Activated B cell treated with CpG ODN at 0.5 μM for 24 hours (primary cell): Measurements from ENCODE around the gene TYW3. TPM values are rescaled to one million over a fixed set of nuclear protein-coding genes. Genes with fewer than 3 reads are reported as not detected.

Experiments
- ATAC-seq: fragments of 200-7000 bp; cut with Tn5 transposase; one replicate; pipeline ENCODE4 v1.10.0; 2021; ENCODE audit warnings: low read depth, mild to moderate bottlenecking, moderate library complexity
- CTCF ChIA-PET: fragments of 350-600 bp; sonication (Branson Sonifier 250); formaldehyde crosslinking; loops from one replicate; lab custom pipeline; 2021; ENCODE audit warnings: antibody characterized with exemption; lab: Charles Lee
- POLR2A ChIA-PET: fragments of 350-600 bp; sonication (Branson Sonifier 250); formaldehyde crosslinking; loops from one replicate; lab custom pipeline; 2021; ENCODE audit warnings: antibody characterized with exemption; lab: Charles Lee
- DNase-seq: peaks from one replicate; pipeline ENCODE4 v3.0.0; 2022
- H3K27ac Mint-ChIP-seq: one replicate; pipeline ENCODE4 v1.8.0; 2020; ENCODE audit warnings: mixed read lengths
- H3K27me3 Mint-ChIP-seq: one replicate; pipeline ENCODE4 v1.8.0; 2021; ENCODE audit warnings: mixed read lengths
- H3K36me3 Mint-ChIP-seq: one replicate; pipeline ENCODE4 v1.8.0; 2021; ENCODE audit warnings: low read depth, mixed read lengths
- H3K4me1 Mint-ChIP-seq: one replicate; pipeline ENCODE4 v1.8.0; 2021; ENCODE audit warnings: mixed read lengths
- H3K4me3 Mint-ChIP-seq: one replicate; pipeline ENCODE4 v1.8.0; 2020; ENCODE audit warnings: mild to moderate bottlenecking, mixed read lengths
- H3K9me3 Mint-ChIP-seq: one replicate; pipeline ENCODE4 v1.8.0; 2020; ENCODE audit warnings: mixed read lengths
- CTCF ChIP-seq: fragments of 200-600 bp; IDR thresholded peaks from one replicate; pipeline ENCODE4 v1.8.0; 2022; ENCODE audit warnings: antibody characterized with exemption, mild to moderate bottlenecking
- intact Hi-C: fragments of 100-400 bp; cut with micrococcal nuclease; formaldehyde crosslinking; loops from one replicate; pipeline ENCODE4 v1.15.1; 2024
- total RNA-seq: library from RNA; stranded (reverse); gene quantifications from 2 replicates; pipeline ENCODE4 v1.2.3, GENCODE V29; 2022

Gene TYW3
- total RNA-seq, 1 donor from 2014 or later, result 32.6 TPM

GRCh38 chr1:74689621-74690363 lies 43.2 kb upstream of the TYW3 start:
- H3K27me3 Mint-ChIP-seq, result no peaks in the 10 kb centered on the region
- no peak for DNase-seq
- no peak for ATAC-seq
- H3K36me3 Mint-ChIP-seq, result no peaks in the 10 kb centered on the region
- TF ChIP-seq CTCF, result peak; percentile 21
- no peak overlapping the region for H3K27ac Mint-ChIP-seq
- no peaks in the 10 kb centered on the region for H3K4me1 Mint-ChIP-seq
- ChIA-PET POLR2A (no interaction called here), CTCF (interaction anchor here (0.7 to 2.0 kb wide), 15 partner anchors 9 to 850 kb away, joined by 3 to 11 read pairs (median 4); no protein-coding TSS in a partner anchor)
- H3K9me3 Mint-ChIP-seq, result no peaks in the 10 kb centered on the region
- intact Hi-C loops, result loop anchor here (1.0 kb wide), 2 partner anchors 185 to 220 kb away; no protein-coding TSS in a partner anchor
- no peak overlapping the region for H3K4me3 Mint-ChIP-seq

GRCh38 chr1:74690364-74690696 lies 42.6 kb upstream of the TYW3 start:
- Mint-ChIP-seq H3K4me3 (no peak overlapping the region), H3K27me3 (no peaks in the 10 kb centered on the region), H3K36me3 (no peaks in the 10 kb centered on the region), H3K9me3 (no peaks in the 10 kb centered on the region), H3K4me1 (no peaks in the 10 kb centered on the region), H3K27ac (no peak overlapping the region)
- ChIA-PET CTCF (interaction anchor here (0.7 to 2.0 kb wide), 9 partner anchors 9 to 850 kb away, joined by 3 to 11 read pairs (median 5); partner anchors contain the start of gene TYW3), POLR2A (no interaction called here)
- TF ChIP-seq CTCF, result no peak
- ATAC-seq (no peak), DNase-seq (no peak)
- intact Hi-C loops, result loop anchor here (1.0 kb wide), 1 partner anchor 186 kb away; no protein-coding TSS in a partner anchor

- POLR2A ChIA-PET, result no interaction called here
- Mint-ChIP-seq H3K36me3 (no peaks in the 10 kb centered on the region), H3K9me3 (no peaks in the 10 kb centered on the region), H3K27me3 (no peaks in the 10 kb centered on the region), H3K4me1 (no peaks in the 10 kb centered on the region), H3K4me3 (no peak overlapping the region), H3K27ac (no peak overlapping the region)
- intact Hi-C loops, result loop anchor here (1.0 kb wide), 1 partner anchor 187 kb away; no protein-coding TSS in a partner anchor
- CTCF ChIA-PET, result interaction anchor here (0.7 to 1.9 kb wide), 6 partner anchors 17 to 851 kb away, joined by 3 to 6 read pairs (median 4); partner anchors contain the start of gene TYW3
- DNase-seq, result no peak
- no peak for ATAC-seq
- TF ChIP-seq CTCF, result no peak
Observed at GRCh38 chr1:74690909-74691308, 42.0 kb upstream of the TYW3 start.

- no peaks in the 10 kb centered on the region for H3K4me1 Mint-ChIP-seq
- no peak for TF ChIP-seq CTCF
- no peak overlapping the region for H3K4me3 Mint-ChIP-seq
- DNase-seq (no peak), ATAC-seq (no peak)
- ChIA-PET POLR2A (no interaction called here), CTCF (no interaction called here)
- intact Hi-C loops, result no loop called here
- no peaks in the 10 kb centered on the region for H3K27me3 Mint-ChIP-seq
- H3K36me3 Mint-ChIP-seq, result no peaks in the 10 kb centered on the region
- H3K9me3 Mint-ChIP-seq, result no peaks in the 10 kb centered on the region
- no peak overlapping the region for H3K27ac Mint-ChIP-seq
Observed at GRCh38 chr1:74693473-74693872, 39.5 kb upstream of the TYW3 start.

GRCh38 chr1:74697832-74698231 lies 35.1 kb upstream of the TYW3 start:
- Mint-ChIP-seq H3K27ac (no peak overlapping the region), H3K9me3 (no peaks in the 10 kb centered on the region), H3K4me1 (no peaks in the 10 kb centered on the region), H3K27me3 (no peaks in the 10 kb centered on the region), H3K4me3 (no peak overlapping the region), H3K36me3 (peaks cover 8% of the 10 kb centered on the region)
- ATAC-seq, result no peak
- ChIA-PET CTCF (no interaction called here), POLR2A (no interaction called here)
- TF ChIP-seq CTCF, result no peak
- intact Hi-C loops, result no loop called here
- no peak for DNase-seq
